Stimulated activated CD8-positive, alpha-beta memory T cell treated with anti-CD3 and anti-CD28 coated beads, Interleukin-2, amount 100 ng/mL, for 1 hour (primary cell): ENCODE measurements around the gene UBE2M.
"Not testable (repeated sequence)": the region's sequence is repeated elsewhere in the genome, so short reads cannot be mapped to it uniquely, and the experiment has no call there.

ENCODE experiments used
- DNase-seq, 2 donors: peaks; one replicate each; pipeline ENCODE4 v3.0.0-alpha.2; 2020; ENCODE audit warnings: low read depth in 2 of 2

UBE2M gene

GRCh38 chr19:58542641-58543372, 15.6 kb downstream of the UBE2M start:
- not testable (repeated sequence) for DNase-seq

GRCh38 chr19:58539169-58539559, 19.2 kb downstream of the UBE2M start:
- not testable (repeated sequence) for DNase-seq

GRCh38 chr19:58538257-58539168, 19.9 kb downstream of the UBE2M start:
- no peak for DNase-seq

GRCh38 chr19:58536852-58537798, 21.3 kb downstream of the UBE2M start:
- no peak for DNase-seq

- DNase-seq, result no peak
Measured at GRCh38 chr19:58535857-58536256, 22.6 kb downstream of the UBE2M start.

- DNase-seq, result no peak
Measured at GRCh38 chr19:58531034-58531840, 27.2 kb downstream of the UBE2M start.

GRCh38 chr19:58529405-58529804, 29.0 kb downstream of the UBE2M start:
- DNase-seq, result no peak

GRCh38 chr19:58522709-58523108, 35.7 kb downstream of the UBE2M start:
- no peak for DNase-seq

- no peak for DNase-seq
Measured at GRCh38 chr19:58521651-58522050, 36.8 kb downstream of the UBE2M start.

GRCh38 chr19:58520257-58520599, 38.2 kb downstream of the UBE2M start:
- DNase-seq, result no peak

- peak; percentile 69 to 80 for DNase-seq
Measured at GRCh38 chr19:58519355-58520256, 38.8 kb downstream of the UBE2M start, which contains the start of gene ZBTB45. ZBTB45 (minus strand) TSS chr19:58519810; CDS start chr19:58517673, 2,137 bp downstream.

GRCh38 chr19:58519087-58519354, 39.4 kb downstream of the UBE2M start:
- no peak for DNase-seq

- DNase-seq, result no peak
Measured at GRCh38 chr19:58518256-58519086, 39.9 kb downstream of the UBE2M start.

- no peak for DNase-seq
Measured at GRCh38 chr19:58516964-58517833, 41.2 kb downstream of the UBE2M start.

GRCh38 chr19:58516246-58516836, 42.1 kb downstream of the UBE2M start:
- DNase-seq, result no peak

- no peak for DNase-seq
Measured at GRCh38 chr19:58515259-58515658, 43.2 kb downstream of the UBE2M start.

- DNase-seq, result no peak
Measured at GRCh38 chr19:58514564-58515022, 43.8 kb downstream of the UBE2M start.
